SK-N-SH (cell line): Measurements from ENCODE around the gene S100A7. TPM values are rescaled to one million over a fixed set of nuclear protein-coding genes. Genes with fewer than 3 reads are reported as not detected.

Experiments
- CTCF ChIA-PET: fragments of 300-600, 350-600 bp; formaldehyde crosslinking; extraction: SDS; loops from one replicate; lab custom pipeline; 2021; lab: Yijun Ruan, JAX
- POLR2A ChIA-PET: fragments of 350-600 bp; sonication (Branson Sonifier 250); formaldehyde crosslinking; extraction: SDS; loops from one replicate; lab custom pipeline; 2020; ENCODE audit warnings: antibody characterized with exemption, inconsistent platforms; lab: Yijun Ruan, JAX
- DNase-seq: peaks from one replicate; pipeline ENCODE4 v3.0.0; 2012
- H2AFZ ChIP-seq: fragments of 200-600 bp; sonication (generic); 2 replicates; pipeline ENCODE4 v1.8.1; 2016; ENCODE audit warnings: antibody characterized with exemption, mild to moderate bottlenecking, low read depth
- H3F3A ChIP-seq: fragments of 200-600 bp; sonication (generic); replicated peaks from 2 replicates; pipeline ENCODE3; 2016; ENCODE audit warnings: antibody characterized with exemption, mild to moderate bottlenecking; ENCODE audit not compliant: insufficient read depth
- H3K27ac ChIP-seq, 2 experiments: fragments of 200-500 bp in 1 of 2; fragments of 200-600 bp in 1 of 2; sonication (Bioruptor generic) in 1 of 2; sonication (generic), shearing (Covaris generic) in 1 of 2; 2 replicates each; pipeline versions ENCODE4 v1.5.1 to v1.6.1; 2014 to 2016; ENCODE audit warnings: low read depth in 2 of 2, inconsistent platforms in 1 of 2, low read length in 1 of 2, mild to moderate bottlenecking in 1 of 2, mixed read lengths in 1 of 2
- H3K27me3 ChIP-seq: fragments of 200-600 bp; sonication (generic), shearing (Covaris generic); 2 replicates; pipeline ENCODE4 v1.6.1; 2016; ENCODE audit warnings: mixed run types; ENCODE audit not compliant: insufficient read depth
- H3K36me3 ChIP-seq, 2 experiments: fragments of 200-500 bp in 1 of 2; fragments of 200-600 bp in 1 of 2; sonication (Bioruptor generic) in 1 of 2; sonication (generic) in 1 of 2; replicated peaks in 1 of 2; 2 replicates each; pipeline versions ENCODE3 to v1.5.1; 2014 to 2016; ENCODE audit warnings: low read length in 1 of 2, mild to moderate bottlenecking in 1 of 2; ENCODE audit not compliant: insufficient read depth in 2 of 2, control insufficient read depth in 1 of 2
- H3K4me1 ChIP-seq, 2 experiments: fragments of 200-500 bp in 1 of 2; fragments of 200-600 bp in 1 of 2; sonication (Bioruptor generic) in 1 of 2; sonication (generic), shearing (Covaris generic) in 1 of 2; 2 replicates each; pipeline versions ENCODE4 v1.5.1 to v1.6.1; 2014 to 2016; ENCODE audit warnings: low read depth in 1 of 2, low read length in 1 of 2, mixed run types in 1 of 2; ENCODE audit not compliant: insufficient read depth in 2 of 2, control insufficient read depth in 1 of 2
- H3K4me2 ChIP-seq: fragments of 200-600 bp; sonication (generic), shearing (Covaris generic); 2 replicates; pipeline ENCODE4 v1.6.1; 2017; ENCODE audit warnings: mixed run types
- H3K4me3 ChIP-seq, 2 experiments: fragments of 200-500 bp in 1 of 2; fragments of 200-600 bp in 1 of 2; sonication (Bioruptor generic) in 1 of 2; sonication (generic), shearing (Covaris generic) in 1 of 2; 2 replicates each; pipeline versions ENCODE4 v1.5.1 to v1.8.1; 2014 to 2016; ENCODE audit warnings: low read depth in 2 of 2, inconsistent platforms in 1 of 2, low read length in 1 of 2, mild to moderate bottlenecking in 1 of 2, mixed read lengths in 1 of 2, moderate library complexity in 1 of 2
- H3K79me2 ChIP-seq: fragments of 200-600 bp; sonication (generic); 2 replicates; pipeline ENCODE4 v1.8.1; 2017; ENCODE audit warnings: mild to moderate bottlenecking; ENCODE audit not compliant: insufficient read depth
- H3K9ac ChIP-seq: fragments of 200-600 bp; sonication (generic); 2 replicates; pipeline ENCODE4 v1.6.1; 2017; ENCODE audit warnings: mixed run types
- H3K9me2 ChIP-seq: fragments of 200-600 bp; sonication (generic); 2 replicates; pipeline ENCODE4 v1.6.1; 2017; ENCODE audit warnings: mixed run types
- H3K9me3 ChIP-seq: fragments of 200-600 bp; sonication (generic); 2 replicates; pipeline ENCODE4 v1.6.1; 2017; ENCODE audit warnings: mixed run types, mild to moderate bottlenecking, moderate library complexity
- H4K20me1 ChIP-seq: fragments of 200-600 bp; sonication (generic); 2 replicates; pipeline ENCODE4 v1.6.1; 2017; ENCODE audit warnings: mild to moderate bottlenecking, mixed run types; ENCODE audit not compliant: insufficient read depth
- ELF1 ChIP-seq: IDR thresholded peaks from 2 replicates; pipeline ENCODE4 v1.4.0; 2012
- FOXJ3 ChIP-seq: sonication (generic); formaldehyde crosslinking; IDR thresholded peaks from 2 replicates; pipeline ENCODE4 v1.5.1; 2020; ENCODE audit warnings: mild to moderate bottlenecking, missing genetic modification reagents
- FOXM1 ChIP-seq: IDR thresholded peaks from 2 replicates; pipeline ENCODE4 v1.4.0; 2012; ENCODE audit warnings: low read depth, mild to moderate bottlenecking
- IRF3 ChIP-seq: fragments of 150-350 bp; IDR thresholded peaks from 2 replicates; pipeline ENCODE4 v1.6.1; 2016; ENCODE audit warnings: mild to moderate bottlenecking, low read depth, low read length
- JUND ChIP-seq: IDR thresholded peaks from 2 replicates; pipeline ENCODE4 v1.4.0; 2012
- MEF2A ChIP-seq: IDR thresholded peaks from 2 replicates; pipeline ENCODE4 v1.4.0; 2012; ENCODE audit warnings: low read depth, borderline replicate concordance
- PBX3 ChIP-seq: IDR thresholded peaks from 2 replicates; pipeline ENCODE4; 2012
- RAD21 ChIP-seq: IDR thresholded peaks from 2 replicates; pipeline ENCODE4 v1.6.1; 2012; ENCODE audit warnings: mild to moderate bottlenecking, low read length
- SIN3A ChIP-seq: IDR thresholded peaks from 2 replicates; pipeline ENCODE4 v1.6.1; 2012; ENCODE audit warnings: low read depth, mild to moderate bottlenecking, low read length, moderate library complexity, borderline replicate concordance
- SMC3 ChIP-seq: IDR thresholded peaks from 2 replicates; pipeline ENCODE4 v1.6.1; 2012; ENCODE audit warnings: low read depth, low read length, improper control_type of control experiment
- TAF1 ChIP-seq: IDR thresholded peaks from 2 replicates; pipeline ENCODE4 v1.6.1; 2012; ENCODE audit warnings: low read depth, mild to moderate bottlenecking, low read length, moderate library complexity, borderline replicate concordance
- TEAD4 ChIP-seq: IDR thresholded peaks from 2 replicates; pipeline ENCODE4 v1.4.0; 2012; ENCODE audit warnings: mild to moderate bottlenecking, borderline replicate concordance; ENCODE audit not compliant: insufficient read depth
- WGBS: methylation state at CpG from one replicate; pipeline ENCODE4 v1.1.6; 2017; ENCODE audit warnings: low lambda C conversion rate; 5-methylcytosine and 5-hydroxymethylcytosine counted together
- polyA plus RNA-seq, 3 experiments: library from polyadenylated mRNA; depleted of rRNA; stranded (reverse); fragments of >200 nt; gene quantifications; 2 replicates each; pipeline ENCODE4 v1.2.3, GENCODE V29; 2012
- TF ChIP-seq, protein P1 (sequence below): IDR thresholded peaks from 2 replicates; pipeline ENCODE4 v1.6.1; 2012; ENCODE audit warnings: mild to moderate bottlenecking, low read depth, low read length, moderate library complexity
- TF ChIP-seq, protein P2 (sequence below): IDR thresholded peaks from 2 replicates; pipeline ENCODE4 v1.4.0; 2012; ENCODE audit warnings: low read depth
- TF ChIP-seq, protein P3 (sequence below): fragments of 200-600 bp; sonication (generic); IDR thresholded peaks from 2 replicates; pipeline ENCODE4 v1.6.1; 2017; ENCODE audit warnings: antibody characterized with exemption, mild to moderate bottlenecking, moderate library complexity

S100A7 gene
- polyA plus RNA-seq, 1 of the 3 experiments (the other 2 are of a cell fraction): not detected

DNA sequence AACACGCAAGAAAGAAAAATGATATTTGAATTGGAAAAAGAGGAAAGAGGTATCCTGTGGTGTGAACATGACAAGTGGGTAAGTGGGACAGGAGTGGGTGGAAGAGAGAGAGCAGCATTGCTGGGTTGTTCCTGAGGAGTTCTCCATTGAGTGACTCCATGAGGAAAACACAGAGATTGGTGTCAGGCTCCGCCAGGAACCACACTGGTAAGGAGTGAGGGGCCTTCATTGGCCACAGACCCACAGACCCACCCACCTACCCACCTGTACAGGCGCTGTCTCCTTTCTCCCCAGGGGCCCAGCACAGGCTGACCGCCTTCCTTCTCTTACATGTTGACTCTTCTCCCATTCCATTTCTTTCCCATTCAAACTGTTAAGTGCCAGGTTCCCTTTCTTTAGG, 23.2 kb downstream of the S100A7 start:
- Histone ChIP-seq H3K27me3 (peaks cover 12% of the 10 kb centered on the region; the same call in 1 of the 2 replicates), H3K79me2 (no peaks in the 10 kb centered on the region), H3K4me3 (no peak overlapping the region), H3K36me3 (no peaks in the 10 kb centered on the region), H3K9me2 (no peaks in the 10 kb centered on the region), H3K9ac (no peak overlapping the region), H4K20me1 (no peaks in the 10 kb centered on the region), H3K4me2 (no peak overlapping the region), H3K4me1 (no peaks in the 10 kb centered on the region), H3K27ac (no peak overlapping the region), H3F3A (no peaks in the 10 kb centered on the region), H3K9me3 (no peaks in the 10 kb centered on the region), H2AFZ (no peak overlapping the region)
- WGBS: 5% methylated on average over 4 of the region's 4 CpGs
- ChIA-PET POLR2A (no interaction called here), CTCF (interaction anchor here (0.6 to 2.4 kb wide), 2 partner anchors 57 to 780 kb away, joined by 3 to 6 read pairs; no protein-coding TSS in a partner anchor)
- DNase-seq: no peak
- TF ChIP-seq IRF3 (no peak), SIN3A (no peak), SMC3 (no peak), ELF1 (no peak)
- TF ChIP-seq, protein P1, sequence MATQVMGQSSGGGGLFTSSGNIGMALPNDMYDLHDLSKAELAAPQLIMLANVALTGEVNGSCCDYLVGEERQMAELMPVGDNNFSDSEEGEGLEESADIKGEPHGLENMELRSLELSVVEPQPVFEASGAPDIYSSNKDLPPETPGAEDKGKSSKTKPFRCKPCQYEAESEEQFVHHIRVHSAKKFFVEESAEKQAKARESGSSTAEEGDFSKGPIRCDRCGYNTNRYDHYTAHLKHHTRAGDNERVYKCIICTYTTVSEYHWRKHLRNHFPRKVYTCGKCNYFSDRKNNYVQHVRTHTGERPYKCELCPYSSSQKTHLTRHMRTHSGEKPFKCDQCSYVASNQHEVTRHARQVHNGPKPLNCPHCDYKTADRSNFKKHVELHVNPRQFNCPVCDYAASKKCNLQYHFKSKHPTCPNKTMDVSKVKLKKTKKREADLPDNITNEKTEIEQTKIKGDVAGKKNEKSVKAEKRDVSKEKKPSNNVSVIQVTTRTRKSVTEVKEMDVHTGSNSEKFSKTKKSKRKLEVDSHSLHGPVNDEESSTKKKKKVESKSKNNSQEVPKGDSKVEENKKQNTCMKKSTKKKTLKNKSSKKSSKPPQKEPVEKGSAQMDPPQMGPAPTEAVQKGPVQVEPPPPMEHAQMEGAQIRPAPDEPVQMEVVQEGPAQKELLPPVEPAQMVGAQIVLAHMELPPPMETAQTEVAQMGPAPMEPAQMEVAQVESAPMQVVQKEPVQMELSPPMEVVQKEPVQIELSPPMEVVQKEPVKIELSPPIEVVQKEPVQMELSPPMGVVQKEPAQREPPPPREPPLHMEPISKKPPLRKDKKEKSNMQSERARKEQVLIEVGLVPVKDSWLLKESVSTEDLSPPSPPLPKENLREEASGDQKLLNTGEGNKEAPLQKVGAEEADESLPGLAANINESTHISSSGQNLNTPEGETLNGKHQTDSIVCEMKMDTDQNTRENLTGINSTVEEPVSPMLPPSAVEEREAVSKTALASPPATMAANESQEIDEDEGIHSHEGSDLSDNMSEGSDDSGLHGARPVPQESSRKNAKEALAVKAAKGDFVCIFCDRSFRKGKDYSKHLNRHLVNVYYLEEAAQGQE: no peak
- TF ChIP-seq, protein P2, sequence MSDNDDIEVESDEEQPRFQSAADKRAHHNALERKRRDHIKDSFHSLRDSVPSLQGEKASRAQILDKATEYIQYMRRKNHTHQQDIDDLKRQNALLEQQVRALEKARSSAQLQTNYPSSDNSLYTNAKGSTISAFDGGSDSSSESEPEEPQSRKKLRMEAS: no peak

- H3K9me3 ChIP-seq: no peaks in the 10 kb centered on the region
- DNase-seq: no peak
- CTCF ChIA-PET: interaction anchor here (1.0 to 1.5 kb wide), 2 partner anchors 11 to 82 kb away, joined by 3 to 4 read pairs; no protein-coding TSS in a partner anchor
- no peaks in the 10 kb centered on the region for H3K79me2 ChIP-seq
- no peaks in the 10 kb centered on the region for H3K4me1 ChIP-seq
- H3F3A ChIP-seq: no peaks in the 10 kb centered on the region
- H4K20me1 ChIP-seq: no peaks in the 10 kb centered on the region
- WGBS: 14% methylated on average over 11 of the region's 11 CpGs
- POLR2A ChIA-PET: interaction anchor here (0.7 kb wide), 1 partner anchor 532 kb away, joined by 3 read pairs; no protein-coding TSS in a partner anchor
- no peak overlapping the region for H3K9ac ChIP-seq
- no peak overlapping the region for H3K4me2 ChIP-seq
- peaks cover 12% of the 10 kb centered on the region; the same call in 1 of the 2 replicates for H3K27me3 ChIP-seq
- H3K4me3 ChIP-seq: no peak overlapping the region
- no peak overlapping the region for H2AFZ ChIP-seq
- TF ChIP-seq TAF1 (no peak), FOXM1 (no peak), JUND (no peak), MEF2A (no peak), TEAD4 (no peak), FOXJ3 (CRISPR knock-in tag) (no peak), IRF3 (no peak), PBX3 (no peak), RAD21 (no peak)
- TF ChIP-seq, protein P3, sequence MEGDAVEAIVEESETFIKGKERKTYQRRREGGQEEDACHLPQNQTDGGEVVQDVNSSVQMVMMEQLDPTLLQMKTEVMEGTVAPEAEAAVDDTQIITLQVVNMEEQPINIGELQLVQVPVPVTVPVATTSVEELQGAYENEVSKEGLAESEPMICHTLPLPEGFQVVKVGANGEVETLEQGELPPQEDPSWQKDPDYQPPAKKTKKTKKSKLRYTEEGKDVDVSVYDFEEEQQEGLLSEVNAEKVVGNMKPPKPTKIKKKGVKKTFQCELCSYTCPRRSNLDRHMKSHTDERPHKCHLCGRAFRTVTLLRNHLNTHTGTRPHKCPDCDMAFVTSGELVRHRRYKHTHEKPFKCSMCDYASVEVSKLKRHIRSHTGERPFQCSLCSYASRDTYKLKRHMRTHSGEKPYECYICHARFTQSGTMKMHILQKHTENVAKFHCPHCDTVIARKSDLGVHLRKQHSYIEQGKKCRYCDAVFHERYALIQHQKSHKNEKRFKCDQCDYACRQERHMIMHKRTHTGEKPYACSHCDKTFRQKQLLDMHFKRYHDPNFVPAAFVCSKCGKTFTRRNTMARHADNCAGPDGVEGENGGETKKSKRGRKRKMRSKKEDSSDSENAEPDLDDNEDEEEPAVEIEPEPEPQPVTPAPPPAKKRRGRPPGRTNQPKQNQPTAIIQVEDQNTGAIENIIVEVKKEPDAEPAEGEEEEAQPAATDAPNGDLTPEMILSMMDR: no peak
- H3K27ac ChIP-seq: no peak overlapping the region
- H3K9me2 ChIP-seq: no peaks in the 10 kb centered on the region
- H3K36me3 ChIP-seq: no peaks in the 10 kb centered on the region
Observed at GRCh38 chr1:153434746-153435455, 25.6 kb downstream of the S100A7 start.
